Spleen (tissue), 7 donors: ENCODE results near the gene MUC5B.
"Not testable (repeated sequence)": the region's sequence is repeated elsewhere in the genome, so short reads cannot be mapped to it uniquely, and the experiment has no call there.

Experiments used
- POLR2AphosphoS5 ChIP-seq, 3 donors: sonication (generic); formaldehyde crosslinking; IDR thresholded peaks; one replicate each; pipeline ENCODE4 v1.5.1; 2017; ENCODE audit warnings: antibody characterized with exemption in 3 of 3
- TF ChIP-seq, protein P1 (sequence below), 11 experiments: fragments of 200-600 bp in 7 of 11; fragments of 450-650 bp in 4 of 11; sonication (generic) in 4 of 11; IDR thresholded peaks in 8 of 11; conservative IDR thresholded peaks in 3 of 11; 1 replicate in 7 of 11; 2 replicates in 4 of 11; pipeline versions ENCODE4 v1.4.0 to v1.8.0; 2016 to 2021; ENCODE audit warnings: antibody characterized with exemption in 11 of 11, inconsistent platforms in 4 of 11, mild to moderate bottlenecking in 1 of 11
- donor health status: DM: no; HTN: no; CAD: no; lungs with moderate emphysema.
- donor health status: DM: no; HTN: no; CAD: no.
- donor health status: DM: no; HTN: no; CAD: no.

DNA sequence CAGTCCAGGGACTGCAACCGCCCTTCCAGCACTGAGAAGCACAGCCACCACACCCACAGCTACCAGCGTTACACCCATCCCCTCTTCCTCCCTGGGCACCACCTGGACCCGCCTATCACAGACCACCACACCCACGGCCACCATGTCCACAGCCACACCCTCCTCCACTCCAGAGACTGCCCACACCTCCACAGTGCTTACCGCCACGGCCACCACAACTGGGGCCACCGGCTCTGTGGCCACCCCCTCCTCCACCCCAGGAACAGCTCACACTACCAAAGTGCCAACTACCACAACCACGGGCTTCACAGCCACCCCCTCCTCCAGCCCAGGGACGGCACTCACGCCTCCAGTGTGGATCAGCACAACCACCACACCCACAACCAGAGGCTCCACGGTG lies 19.9 kb downstream of the MUC5B start:
- TF ChIP-seq, protein P1, sequence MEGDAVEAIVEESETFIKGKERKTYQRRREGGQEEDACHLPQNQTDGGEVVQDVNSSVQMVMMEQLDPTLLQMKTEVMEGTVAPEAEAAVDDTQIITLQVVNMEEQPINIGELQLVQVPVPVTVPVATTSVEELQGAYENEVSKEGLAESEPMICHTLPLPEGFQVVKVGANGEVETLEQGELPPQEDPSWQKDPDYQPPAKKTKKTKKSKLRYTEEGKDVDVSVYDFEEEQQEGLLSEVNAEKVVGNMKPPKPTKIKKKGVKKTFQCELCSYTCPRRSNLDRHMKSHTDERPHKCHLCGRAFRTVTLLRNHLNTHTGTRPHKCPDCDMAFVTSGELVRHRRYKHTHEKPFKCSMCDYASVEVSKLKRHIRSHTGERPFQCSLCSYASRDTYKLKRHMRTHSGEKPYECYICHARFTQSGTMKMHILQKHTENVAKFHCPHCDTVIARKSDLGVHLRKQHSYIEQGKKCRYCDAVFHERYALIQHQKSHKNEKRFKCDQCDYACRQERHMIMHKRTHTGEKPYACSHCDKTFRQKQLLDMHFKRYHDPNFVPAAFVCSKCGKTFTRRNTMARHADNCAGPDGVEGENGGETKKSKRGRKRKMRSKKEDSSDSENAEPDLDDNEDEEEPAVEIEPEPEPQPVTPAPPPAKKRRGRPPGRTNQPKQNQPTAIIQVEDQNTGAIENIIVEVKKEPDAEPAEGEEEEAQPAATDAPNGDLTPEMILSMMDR (IDR thresholded peaks at IDR 0.05 in 8 of 11, conservative IDR thresholded peaks at IDR 0.05 in 3 of 11): not testable (repeated sequence)
- not testable (repeated sequence) for TF ChIP-seq POLR2AphosphoS5 (IDR thresholded peaks at IDR 0.05)
